T follicular helper cell (primary cell): ENCODE measurements around the gene CCL5.
"Not testable (repeated sequence)": the region's sequence is repeated elsewhere in the genome, so short reads cannot be mapped to it uniquely, and the experiment has no call there.

Source experiments
- DNase-seq: peaks from one replicate; pipeline ENCODE4 v3.0.0-alpha.2; 2020; ENCODE audit warnings: low read depth

CCL5 gene

GRCh38 chr17:35898283-35899070 lies 18.3 kb upstream of the CCL5 start:
- DNase-seq = no peak

GRCh38 chr17:35897772-35898171 lies 17.6 kb upstream of the CCL5 start:
- not testable (repeated sequence) for DNase-seq

GRCh38 chr17:35895636-35896587 lies 15.8 kb upstream of the CCL5 start:
- no peak for DNase-seq

GRCh38 chr17:35894206-35894605 lies 14.0 kb upstream of the CCL5 start:
- DNase-seq = no peak

GRCh38 chr17:35893751-35894150 lies 13.6 kb upstream of the CCL5 start:
- DNase-seq = no peak

- DNase-seq = no peak
Measured at GRCh38 chr17:35892091-35893035, 12.2 kb upstream of the CCL5 start.

- DNase-seq = no peak
Measured at GRCh38 chr17:35891269-35891668, 11.1 kb upstream of the CCL5 start.

GRCh38 chr17:35890774-35891155 lies 10.6 kb upstream of the CCL5 start:
- DNase-seq = peak; percentile 1

- no peak for DNase-seq
Measured at GRCh38 chr17:35889818-35890773, 9.9 kb upstream of the CCL5 start.

GRCh38 chr17:35889241-35889640 lies 9.1 kb upstream of the CCL5 start:
- DNase-seq = no peak

GRCh38 chr17:35878361-35878760 lies 1.8 kb downstream of the CCL5 start:
- DNase-seq = no peak

- DNase-seq = no peak
Measured at GRCh38 chr17:35877345-35878029, 2.7 kb downstream of the CCL5 start.

GRCh38 chr17:35876534-35876933 lies 3.6 kb downstream of the CCL5 start:
- no peak for DNase-seq

GRCh38 chr17:35875800-35876139 lies 4.4 kb downstream of the CCL5 start:
- DNase-seq = no peak

- no peak for DNase-seq
Measured at GRCh38 chr17:35875072-35875799, 4.9 kb downstream of the CCL5 start.

GRCh38 chr17:35872196-35872980 lies 7.8 kb downstream of the CCL5 start:
- DNase-seq = no peak

- DNase-seq = no peak
Measured at GRCh38 chr17:35870906-35871819, 9.0 kb downstream of the CCL5 start.

GRCh38 chr17:35868737-35869136 lies 11.4 kb downstream of the CCL5 start, which contains the start of gene HEATR9:
Gene HEATR9, minus strand, starts transcription at chr17:35868891. Its CDS starts 149 bp downstream, at chr17:35868742.
- DNase-seq = no peak
